ENCODE data around the gene BLACAT1.

- TF ChIP-seq, protein P1, sequence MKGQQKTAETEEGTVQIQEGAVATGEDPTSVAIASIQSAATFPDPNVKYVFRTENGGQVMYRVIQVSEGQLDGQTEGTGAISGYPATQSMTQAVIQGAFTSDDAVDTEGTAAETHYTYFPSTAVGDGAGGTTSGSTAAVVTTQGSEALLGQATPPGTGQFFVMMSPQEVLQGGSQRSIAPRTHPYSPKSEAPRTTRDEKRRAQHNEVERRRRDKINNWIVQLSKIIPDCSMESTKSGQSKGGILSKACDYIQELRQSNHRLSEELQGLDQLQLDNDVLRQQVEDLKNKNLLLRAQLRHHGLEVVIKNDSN (IDR thresholded peaks at IDR 0.05), result no peak
- TF ChIP-seq TAF1 (IDR thresholded peaks at IDR 0.05; ENCODE audit: low read depth), result no peak
Observed at GRCh38 chr1:205443585-205444299, 12.1 kb downstream of the BLACAT1 start.
